Fibroblast of mammary gland (primary cell): ENCODE measurements around the gene ANGEL2.
"Not testable (repeated sequence)": the region's sequence is repeated elsewhere in the genome, so short reads cannot be mapped to it uniquely, and the experiment has no call there.

Experiments
- DNase-seq: peaks from one replicate; pipeline ENCODE4 v3.0.0-alpha.2; 2010; ENCODE audit warnings: low read depth
- H3K4me3 ChIP-seq: 2 replicates; pipeline ENCODE4 v1.5.1; 2011; ENCODE audit warnings: low read depth, mild to moderate bottlenecking, low read length, moderate library complexity; ENCODE audit not compliant: control insufficient read depth
- TF ChIP-seq, protein P1 (sequence below): conservative IDR thresholded peaks from 2 replicates; pipeline ENCODE4 v1.5.1; 2011; ENCODE audit warnings: low read depth, low read length, inconsistent platforms; ENCODE audit not compliant: control insufficient read depth, insufficient read depth

ANGEL2 gene

DNA sequence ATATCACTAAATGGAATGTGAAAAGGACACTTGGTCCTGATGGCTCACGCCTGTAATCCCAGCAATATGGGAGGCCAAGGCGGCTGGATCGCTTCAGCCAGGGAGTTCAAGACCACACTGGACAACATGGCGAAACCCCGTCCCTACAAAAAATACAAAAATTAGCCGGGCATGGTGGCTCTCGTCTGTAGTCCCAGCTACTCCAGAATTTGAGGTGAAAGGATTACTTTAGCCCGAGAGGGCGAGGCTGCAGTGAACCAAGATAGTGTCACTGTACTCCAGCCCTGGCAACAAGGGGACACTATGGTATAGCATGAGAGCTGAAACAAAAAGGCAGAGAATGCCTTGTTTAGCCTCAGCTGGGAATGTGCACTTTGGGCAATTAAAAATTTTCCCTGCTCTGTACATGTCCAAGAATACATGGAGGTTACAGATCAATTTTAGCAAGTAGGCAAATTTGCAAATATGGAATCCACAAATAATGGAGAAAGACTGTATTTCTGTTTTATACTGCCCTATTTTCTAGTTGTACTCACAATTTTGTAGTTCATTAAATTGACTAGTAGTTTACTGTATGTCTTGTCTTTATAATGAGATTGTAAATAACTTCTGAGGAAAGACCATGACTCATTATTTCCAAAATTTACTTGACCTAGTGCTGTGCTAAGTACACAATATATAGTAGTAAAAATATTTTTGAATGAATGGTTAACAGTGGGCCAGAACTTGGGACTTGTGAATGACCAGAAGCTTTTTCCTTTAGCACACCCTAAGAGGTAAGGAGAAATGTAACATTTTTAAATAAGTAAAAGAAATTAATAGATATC lies 2.0 kb upstream of the ANGEL2 start:
- H3K4me3 ChIP-seq = no peak overlapping the region

GRCh38 chr1:213014642-213015041 lies 1.0 kb downstream of the ANGEL2 start:
- TF ChIP-seq, protein P1, sequence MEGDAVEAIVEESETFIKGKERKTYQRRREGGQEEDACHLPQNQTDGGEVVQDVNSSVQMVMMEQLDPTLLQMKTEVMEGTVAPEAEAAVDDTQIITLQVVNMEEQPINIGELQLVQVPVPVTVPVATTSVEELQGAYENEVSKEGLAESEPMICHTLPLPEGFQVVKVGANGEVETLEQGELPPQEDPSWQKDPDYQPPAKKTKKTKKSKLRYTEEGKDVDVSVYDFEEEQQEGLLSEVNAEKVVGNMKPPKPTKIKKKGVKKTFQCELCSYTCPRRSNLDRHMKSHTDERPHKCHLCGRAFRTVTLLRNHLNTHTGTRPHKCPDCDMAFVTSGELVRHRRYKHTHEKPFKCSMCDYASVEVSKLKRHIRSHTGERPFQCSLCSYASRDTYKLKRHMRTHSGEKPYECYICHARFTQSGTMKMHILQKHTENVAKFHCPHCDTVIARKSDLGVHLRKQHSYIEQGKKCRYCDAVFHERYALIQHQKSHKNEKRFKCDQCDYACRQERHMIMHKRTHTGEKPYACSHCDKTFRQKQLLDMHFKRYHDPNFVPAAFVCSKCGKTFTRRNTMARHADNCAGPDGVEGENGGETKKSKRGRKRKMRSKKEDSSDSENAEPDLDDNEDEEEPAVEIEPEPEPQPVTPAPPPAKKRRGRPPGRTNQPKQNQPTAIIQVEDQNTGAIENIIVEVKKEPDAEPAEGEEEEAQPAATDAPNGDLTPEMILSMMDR = no peak
- H3K4me3 ChIP-seq = peak overlapping the region; percentile 88
- DNase-seq = peak; percentile 28

More for the DNA sequence above, 2.0 kb upstream of the ANGEL2 start:
- no peak for DNase-seq
- TF ChIP-seq, protein P1 = no peak

GRCh38 chr1:213008564-213008963 lies 7.1 kb downstream of the ANGEL2 start:
- TF ChIP-seq, protein P1 = no peak

DNA sequence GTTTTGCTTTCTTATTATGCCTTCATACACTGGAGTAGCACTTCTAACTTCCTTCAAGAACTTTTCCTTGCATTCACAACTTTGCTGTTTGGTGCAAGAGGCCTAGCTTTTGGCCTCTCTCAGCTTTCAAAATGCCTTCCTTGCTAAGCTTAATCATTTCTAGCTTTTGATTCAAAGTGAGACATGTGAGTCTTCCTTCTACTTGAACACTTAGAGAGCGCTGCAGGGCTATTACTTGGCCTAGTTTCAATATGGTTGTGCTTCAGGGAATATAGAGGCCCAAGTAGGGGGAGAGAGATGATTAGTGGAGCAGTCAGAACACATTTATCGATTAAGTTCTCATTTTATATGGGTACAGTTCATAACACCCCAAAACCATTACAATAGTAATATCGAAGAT lies 12.4 kb downstream of the ANGEL2 start:
- TF ChIP-seq, protein P1 = no peak
- H3K4me3 ChIP-seq = no peak overlapping the region
- DNase-seq = no peak

More at GRCh38 chr1:213008564-213008963, 7.1 kb downstream of the ANGEL2 start:
- H3K4me3 ChIP-seq = no peak overlapping the region
- DNase-seq = no peak

GRCh38 chr1:212994926-212995325 lies 20.7 kb downstream of the ANGEL2 start:
- TF ChIP-seq, protein P1 = no peak
- H3K4me3 ChIP-seq = no peak overlapping the region
- DNase-seq = no peak

DNA sequence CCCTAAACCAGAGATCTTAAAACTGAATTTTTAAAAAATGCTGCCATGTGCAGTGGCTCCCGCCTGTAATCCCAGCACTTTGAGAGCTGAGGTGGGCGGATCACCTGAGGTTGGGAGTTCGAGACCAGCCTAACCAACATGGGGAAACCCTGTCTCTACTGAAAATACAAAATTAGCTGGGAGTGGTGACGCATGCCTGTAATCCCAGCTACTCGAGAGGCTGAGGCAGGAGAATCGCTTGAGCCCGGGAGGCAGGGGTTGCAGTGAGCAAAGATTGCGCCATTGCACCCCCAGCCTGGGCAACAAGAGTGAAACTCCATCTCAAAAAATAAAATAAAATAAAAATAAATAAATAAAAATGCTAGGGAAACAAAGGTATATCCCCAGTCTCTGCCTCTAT lies 21.7 kb downstream of the ANGEL2 start:
- not testable (repeated sequence) for DNase-seq, H3K4me3 ChIP-seq

DNA sequence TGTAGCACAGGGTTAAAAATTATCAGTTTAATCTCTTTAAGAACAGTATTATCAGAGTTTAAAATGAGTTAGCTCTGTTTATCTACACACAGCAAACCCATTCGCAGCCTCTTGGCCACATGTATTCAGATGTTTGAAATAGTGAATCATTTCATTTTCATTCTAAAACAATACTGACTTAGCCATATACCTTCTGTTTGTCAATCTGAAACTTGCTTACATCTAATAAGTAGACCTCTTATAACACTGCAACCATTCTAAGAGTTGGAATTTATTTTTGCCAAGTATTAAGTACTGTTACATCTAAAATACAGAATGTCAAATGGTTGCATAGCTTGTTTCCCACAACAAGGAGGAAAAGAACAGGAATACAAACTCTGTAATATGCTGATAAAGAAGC lies 25.4 kb downstream of the ANGEL2 start:
- TF ChIP-seq, protein P1 = no peak
- DNase-seq = no peak
- no peak overlapping the region for H3K4me3 ChIP-seq
